Coronary artery (tissue), 2 donors: ENCODE data around the gene KIF18B.

ENCODE experiments used
- DNase-seq: peaks from one replicate; pipeline ENCODE4 v3.0.0-alpha.2; 2017; ENCODE audit warnings: low spot score
- H3K27ac ChIP-seq, 2 donors: fragments of 200-600 bp; sonication (generic); one replicate each; pipeline ENCODE4 v1.5.1; 2016 to 2019
- H3K4me3 ChIP-seq: fragments of 200-600 bp; sonication (generic); 2 replicates; pipeline ENCODE4 v1.5.1; 2016; ENCODE audit warnings: mild to moderate bottlenecking, moderate library complexity
- CTCF ChIP-seq: fragments of 200-600 bp; sonication (generic); IDR thresholded peaks from one replicate; pipeline ENCODE4 v1.5.1; 2019; ENCODE audit warnings: antibody characterized with exemption

Gene KIF18B

GRCh38 chr17:44928950-44929720 is 18.4 kb downstream of the KIF18B start:
- H3K27ac ChIP-seq: no peak overlapping the region
- H3K4me3 ChIP-seq: no peak overlapping the region
- DNase-seq: no peak
- no peak for TF ChIP-seq CTCF

GRCh38 chr17:44928136-44928535 is 19.4 kb downstream of the KIF18B start:
- no peak for DNase-seq
- no peak overlapping the region for H3K4me3 ChIP-seq
- no peak for TF ChIP-seq CTCF
- no peak overlapping the region for H3K27ac ChIP-seq

- Histone ChIP-seq H3K4me3 (no peak overlapping the region), H3K27ac (no peak overlapping the region)
- DNase-seq: no peak
- no peak for TF ChIP-seq CTCF
These were observed 19.9 kb downstream of the KIF18B start for GRCh38 chr17:44927696-44928095.

GRCh38 chr17:44926821-44927525 is 20.6 kb downstream of the KIF18B start:
- Histone ChIP-seq H3K27ac (no peak overlapping the region), H3K4me3 (no peak overlapping the region)
- no peak for DNase-seq
- no peak for TF ChIP-seq CTCF

- Histone ChIP-seq H3K4me3 (no peak overlapping the region), H3K27ac (no peak overlapping the region)
- TF ChIP-seq CTCF: no peak
- DNase-seq: no peak
These were observed 21.6 kb downstream of the KIF18B start for GRCh38 chr17:44925731-44926697.

GRCh38 chr17:44924107-44924544 is 23.4 kb downstream of the KIF18B start:
- TF ChIP-seq CTCF: no peak
- no peak for DNase-seq
- Histone ChIP-seq H3K4me3 (no peak overlapping the region), H3K27ac (no peak overlapping the region)
